BE2C (cell line): ENCODE results near the gene RBMS1.
A peak's percentile ranks its signal among the peaks of the same experiment; 100 is the strongest.

Experiments
- DNase-seq: peaks from one replicate; pipeline ENCODE4 v3.0.0-alpha.2; 2020
- H3K27me3 ChIP-seq: fragments of 250-450 bp; sonication (Bioruptor Pico); 2 replicates; pipeline ENCODE4 v1.5.1; 2020; ENCODE audit warnings: mild to moderate bottlenecking
- H3K36me3 ChIP-seq: fragments of 250-450 bp; sonication (Bioruptor Pico); 2 replicates; pipeline ENCODE4 v1.5.1; 2020; ENCODE audit warnings: mild to moderate bottlenecking
- H3K4me1 ChIP-seq: fragments of 250-450 bp; sonication (Bioruptor Pico); 2 replicates; pipeline ENCODE4 v1.5.1; 2020
- H3K4me3 ChIP-seq: 2 replicates; pipeline ENCODE4 v1.5.1; 2011; ENCODE audit warnings: low read depth, low read length
- H3K9me3 ChIP-seq: fragments of 250-450 bp; sonication (Bioruptor Pico); 2 replicates; pipeline ENCODE4 v1.5.1; 2020
- TF ChIP-seq, protein P1 (sequence below): IDR thresholded peaks from 2 replicates; pipeline ENCODE4 v1.5.1; 2012; ENCODE audit warnings: mild to moderate bottlenecking, low read depth, low read length

RBMS1 gene

DNA sequence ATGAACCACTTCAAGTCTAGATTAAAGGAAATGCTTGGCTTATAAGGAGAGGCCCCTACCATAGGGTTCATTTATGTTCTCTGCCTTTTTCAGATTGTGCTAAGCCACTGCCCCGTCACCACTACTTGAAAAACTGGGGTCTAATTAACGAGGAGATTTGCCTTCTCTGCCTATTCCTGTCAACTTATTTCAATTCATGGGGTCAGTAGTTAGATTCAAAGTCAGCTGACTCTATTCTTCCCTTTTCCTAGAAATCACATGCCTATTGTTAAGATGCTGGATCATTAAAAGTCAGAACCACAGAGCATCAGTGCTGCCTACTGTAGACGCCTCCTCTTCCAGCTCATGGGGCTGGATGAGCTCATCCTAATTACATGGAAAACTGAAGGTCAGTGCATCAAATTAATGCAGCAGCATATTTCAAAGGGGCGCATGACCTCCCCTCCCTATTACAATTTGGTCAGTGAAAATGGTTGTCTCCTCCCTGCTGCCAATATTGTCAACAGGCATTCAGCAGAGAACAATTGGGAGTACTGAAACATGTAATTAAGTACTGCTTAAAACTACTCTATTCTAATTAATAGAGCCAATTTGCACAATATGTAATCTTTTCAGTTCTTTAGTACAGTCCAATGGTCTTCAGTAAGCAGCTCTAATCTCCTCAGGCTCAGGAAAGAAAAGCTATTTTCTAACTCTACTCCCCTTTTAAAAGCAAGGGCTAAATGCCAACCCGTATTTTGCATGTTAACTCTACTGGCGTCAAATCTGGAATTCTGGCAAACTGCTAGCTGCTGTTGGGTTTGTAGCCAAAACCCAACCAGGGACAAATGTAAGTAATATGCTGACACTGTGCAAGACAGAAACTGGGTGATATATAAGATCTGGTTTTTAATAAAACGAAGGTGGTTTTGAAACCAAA is 176.2 kb downstream of the RBMS1 start:
- no peaks in the 10 kb centered on the region for H3K36me3 ChIP-seq
- no peaks in the 10 kb centered on the region for H3K4me1 ChIP-seq
- no peak overlapping the region for H3K4me3 ChIP-seq
- no peaks in the 10 kb centered on the region for H3K27me3 ChIP-seq
- TF ChIP-seq, protein P1, sequence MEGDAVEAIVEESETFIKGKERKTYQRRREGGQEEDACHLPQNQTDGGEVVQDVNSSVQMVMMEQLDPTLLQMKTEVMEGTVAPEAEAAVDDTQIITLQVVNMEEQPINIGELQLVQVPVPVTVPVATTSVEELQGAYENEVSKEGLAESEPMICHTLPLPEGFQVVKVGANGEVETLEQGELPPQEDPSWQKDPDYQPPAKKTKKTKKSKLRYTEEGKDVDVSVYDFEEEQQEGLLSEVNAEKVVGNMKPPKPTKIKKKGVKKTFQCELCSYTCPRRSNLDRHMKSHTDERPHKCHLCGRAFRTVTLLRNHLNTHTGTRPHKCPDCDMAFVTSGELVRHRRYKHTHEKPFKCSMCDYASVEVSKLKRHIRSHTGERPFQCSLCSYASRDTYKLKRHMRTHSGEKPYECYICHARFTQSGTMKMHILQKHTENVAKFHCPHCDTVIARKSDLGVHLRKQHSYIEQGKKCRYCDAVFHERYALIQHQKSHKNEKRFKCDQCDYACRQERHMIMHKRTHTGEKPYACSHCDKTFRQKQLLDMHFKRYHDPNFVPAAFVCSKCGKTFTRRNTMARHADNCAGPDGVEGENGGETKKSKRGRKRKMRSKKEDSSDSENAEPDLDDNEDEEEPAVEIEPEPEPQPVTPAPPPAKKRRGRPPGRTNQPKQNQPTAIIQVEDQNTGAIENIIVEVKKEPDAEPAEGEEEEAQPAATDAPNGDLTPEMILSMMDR, result no peak
- H3K9me3 ChIP-seq, result no peaks in the 10 kb centered on the region
- DNase-seq, result no peak

DNA sequence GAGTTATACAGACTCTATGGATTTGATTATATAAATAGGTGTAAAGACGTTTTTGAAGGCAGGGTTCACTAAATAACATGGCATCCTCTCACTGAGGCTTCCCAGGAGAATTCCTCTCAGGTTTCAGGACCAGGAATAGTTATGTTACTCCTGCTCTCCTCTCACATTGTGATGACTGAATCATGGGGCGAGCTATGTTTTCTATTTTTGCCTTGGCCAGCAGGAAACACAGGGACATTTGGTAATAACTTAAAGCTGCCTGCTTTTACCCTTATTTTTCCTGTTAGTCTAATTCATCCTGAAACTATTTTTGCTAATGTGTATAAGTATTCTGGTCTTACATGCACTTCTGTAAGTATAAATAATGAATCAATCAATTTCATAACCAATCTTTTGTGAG is 178.3 kb downstream of the RBMS1 start:
- Histone ChIP-seq H3K4me1 (no peaks in the 10 kb centered on the region), H3K9me3 (no peaks in the 10 kb centered on the region), H3K4me3 (no peak overlapping the region), H3K36me3 (no peaks in the 10 kb centered on the region), H3K27me3 (no peaks in the 10 kb centered on the region)
- TF ChIP-seq, protein P1, result no peak
- DNase-seq, result no peak

DNA sequence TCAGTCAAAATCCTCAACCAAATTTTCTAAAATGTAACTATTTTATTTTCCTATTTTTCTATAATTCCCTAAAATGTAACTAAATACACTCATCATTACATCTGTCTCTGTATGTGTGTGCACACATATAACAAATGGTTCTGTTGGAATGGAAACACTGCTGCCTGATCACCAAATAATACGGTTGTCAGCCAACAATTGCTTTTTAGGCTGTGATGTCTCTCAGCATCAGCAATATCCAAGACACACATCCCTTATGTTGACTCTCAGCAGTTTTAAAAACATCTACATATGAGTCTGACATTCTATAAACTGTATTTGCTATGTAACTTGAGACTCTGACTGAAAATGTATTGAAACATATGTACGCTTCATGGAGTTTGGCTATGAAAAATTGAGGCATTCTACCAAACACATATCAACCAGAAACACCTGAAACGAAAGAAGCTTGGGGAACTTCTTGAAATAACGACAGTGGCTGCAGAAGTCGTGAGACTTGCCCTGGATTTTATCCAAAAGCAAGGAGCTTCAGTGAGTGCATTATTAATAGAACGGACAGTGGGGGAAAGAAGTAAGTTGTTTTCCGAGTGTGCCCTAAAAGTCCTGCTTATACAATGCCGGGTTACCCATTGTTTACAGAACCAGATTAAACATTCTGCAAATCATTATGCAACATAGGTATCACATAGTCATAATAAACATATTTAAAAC is 183.3 kb downstream of the RBMS1 start:
- no peaks in the 10 kb centered on the region for H3K36me3 ChIP-seq
- no peaks in the 10 kb centered on the region for H3K9me3 ChIP-seq
- no peaks in the 10 kb centered on the region for H3K27me3 ChIP-seq
- H3K4me1 ChIP-seq, result no peaks in the 10 kb centered on the region
- TF ChIP-seq, protein P1, result no peak
- DNase-seq, result no peak
- no peak overlapping the region for H3K4me3 ChIP-seq

DNA sequence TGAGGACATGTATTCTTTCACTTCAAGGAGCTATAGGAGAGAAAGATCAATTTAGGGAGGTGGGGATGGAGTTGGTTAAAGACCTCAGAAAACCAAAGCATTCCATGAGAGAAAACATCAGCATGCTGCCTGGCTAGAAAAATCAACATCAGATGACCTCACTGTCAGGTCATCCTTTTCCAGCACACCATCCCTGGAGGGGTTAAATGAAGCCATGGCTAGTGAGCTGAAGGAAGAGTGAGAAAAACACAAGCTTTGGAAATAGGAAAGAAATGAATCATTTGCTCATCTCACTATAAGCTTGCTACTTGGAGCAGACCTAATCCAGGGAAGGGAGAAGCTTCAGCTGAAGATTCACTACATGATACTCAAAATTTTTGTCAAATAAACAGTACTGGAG is 184.0 kb downstream of the RBMS1 start:
- Histone ChIP-seq H3K27me3 (no peaks in the 10 kb centered on the region), H3K4me1 (no peaks in the 10 kb centered on the region), H3K9me3 (no peaks in the 10 kb centered on the region), H3K36me3 (no peaks in the 10 kb centered on the region), H3K4me3 (no peak overlapping the region)
- TF ChIP-seq, protein P1, result no peak
- DNase-seq, result no peak

DNA sequence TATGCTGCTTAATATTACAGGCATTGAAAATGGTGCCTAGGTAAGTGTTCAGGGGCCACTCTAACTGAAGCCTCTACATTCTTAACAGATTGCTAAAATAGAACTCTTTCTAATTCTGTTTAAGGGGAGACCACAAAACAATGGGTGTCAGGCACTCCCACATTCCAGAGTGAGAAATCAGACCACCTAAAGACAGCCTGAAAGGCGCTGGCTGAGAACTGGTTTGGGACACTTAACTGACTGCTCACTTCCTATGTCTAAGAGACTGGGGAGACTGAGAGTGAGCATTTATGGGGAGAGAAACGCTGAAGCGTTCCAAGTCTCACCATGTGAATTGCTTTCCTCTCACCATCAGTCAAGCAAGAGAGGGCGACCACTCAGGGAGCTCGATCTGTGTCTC is 184.7 kb downstream of the RBMS1 start:
- TF ChIP-seq, protein P1, result no peak
- no peaks in the 10 kb centered on the region for H3K36me3 ChIP-seq
- no peak overlapping the region for H3K4me3 ChIP-seq
- no peaks in the 10 kb centered on the region for H3K27me3 ChIP-seq
- no peaks in the 10 kb centered on the region for H3K4me1 ChIP-seq
- no peaks in the 10 kb centered on the region for H3K9me3 ChIP-seq
- no peak for DNase-seq

DNA sequence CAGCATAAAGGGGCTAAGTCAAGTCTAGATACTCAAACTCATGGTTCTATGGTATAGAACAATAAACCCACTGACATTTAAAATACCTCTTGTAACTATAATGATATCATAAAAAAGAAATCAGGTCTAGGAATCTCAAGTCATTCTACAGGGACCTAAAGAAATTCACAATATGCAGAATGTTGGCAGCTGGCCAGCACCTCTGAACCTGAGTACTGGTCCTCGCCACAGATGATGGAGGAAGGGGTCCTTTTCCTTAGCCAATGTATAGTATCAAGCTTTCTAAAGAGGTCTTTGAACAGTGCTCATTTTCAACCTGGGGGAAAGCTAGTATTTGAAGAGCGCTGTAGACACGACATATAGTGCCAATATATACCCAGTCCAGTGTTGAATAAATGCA is 185.1 kb downstream of the RBMS1 start:
- TF ChIP-seq, protein P1, result no peak
- peak; percentile 25 for DNase-seq
- Histone ChIP-seq H3K27me3 (no peaks in the 10 kb centered on the region), H3K36me3 (no peaks in the 10 kb centered on the region), H3K4me3 (no peak overlapping the region), H3K9me3 (no peaks in the 10 kb centered on the region), H3K4me1 (no peaks in the 10 kb centered on the region)
